HG03064 (cell line): Measurements from ENCODE around the gene NFATC1.

Source experiments
- ATAC-seq: cut with Tn5 transposase; IDR thresholded peaks from one replicate; pipeline ENCODE4 v1.9.1; 2021; ENCODE audit warnings: low read depth; ENCODE audit not compliant: unreplicated experiment

NFATC1 gene

DNA sequence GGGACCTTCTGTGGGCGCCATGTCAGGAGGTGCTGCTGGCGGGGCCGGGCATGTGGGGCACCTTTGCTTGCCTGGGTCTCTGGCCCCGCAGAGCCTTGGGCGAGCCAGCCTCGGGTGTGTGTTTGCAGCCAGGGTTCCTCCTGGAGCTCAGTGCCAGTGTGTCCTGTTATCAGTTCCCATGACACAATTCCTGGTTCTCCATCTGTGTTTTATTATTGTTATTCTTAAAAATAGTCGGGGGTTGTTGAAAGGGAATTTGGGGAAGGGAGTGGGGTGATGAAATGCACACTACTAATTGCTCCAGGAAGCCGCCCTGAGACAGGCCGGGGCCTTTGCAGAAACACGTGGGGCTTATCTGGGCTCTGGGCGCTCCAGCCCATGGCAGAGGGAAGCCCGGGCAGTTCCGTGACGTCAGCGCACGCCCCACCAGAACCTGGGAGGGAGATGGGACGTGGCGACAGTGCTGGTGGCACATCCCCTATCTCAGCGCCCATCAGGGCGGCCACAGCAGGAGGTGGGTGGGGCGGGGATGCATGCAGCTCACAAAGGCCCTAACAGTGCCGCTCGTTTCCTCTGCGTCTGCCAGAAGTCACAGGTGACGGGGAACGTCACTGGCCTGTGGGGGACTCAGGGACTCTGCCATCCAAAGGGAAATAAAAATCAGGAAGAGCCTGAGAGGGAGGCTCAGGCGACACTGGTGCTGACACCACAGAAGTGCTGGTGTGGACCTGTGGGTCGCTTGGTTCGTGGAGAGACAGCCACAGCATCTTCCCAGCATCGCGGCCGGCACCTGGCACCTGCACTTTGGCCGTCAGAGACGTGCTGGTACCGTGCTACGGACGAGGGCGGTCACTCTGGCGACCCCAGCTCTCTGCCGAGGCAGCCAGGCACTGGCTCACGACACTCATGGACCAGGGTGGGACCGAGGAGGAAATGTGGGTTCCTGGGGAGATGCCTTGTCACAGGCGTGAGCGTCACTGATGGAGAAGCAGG, 131.0 kb downstream of the NFATC1 start:
- ATAC-seq, result no peak

DNA sequence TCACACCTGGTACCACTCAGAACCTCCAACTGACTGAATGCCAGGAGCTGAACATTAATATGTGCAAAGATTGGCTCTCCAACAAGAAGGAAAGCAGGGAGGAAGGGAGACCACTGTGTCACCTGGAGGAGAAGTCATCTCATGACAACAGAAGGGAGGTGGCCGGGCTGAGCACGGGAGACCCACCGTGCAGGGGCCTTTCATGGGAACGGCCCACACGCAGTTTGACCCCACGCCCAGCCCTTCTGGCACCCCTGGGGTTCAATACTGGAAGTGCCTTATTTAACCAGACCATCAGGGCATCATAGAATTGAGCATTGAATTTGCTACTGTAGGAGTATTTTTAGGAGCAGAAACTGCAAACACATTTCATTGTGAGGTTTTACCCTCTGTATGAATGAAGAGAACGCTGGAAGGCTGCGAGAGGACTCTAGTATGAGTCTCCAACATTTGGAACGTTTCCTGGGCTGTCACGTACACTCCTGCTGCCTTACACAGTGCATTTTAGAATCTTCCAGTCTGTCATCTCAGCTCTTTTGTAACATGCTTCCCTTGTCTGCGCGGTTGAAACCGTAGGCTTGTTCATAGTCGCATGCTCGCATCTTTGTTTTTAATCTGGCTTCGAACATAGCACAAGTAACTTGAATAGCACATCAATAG, 132.1 kb downstream of the NFATC1 start:
- ATAC-seq, result no peak

DNA sequence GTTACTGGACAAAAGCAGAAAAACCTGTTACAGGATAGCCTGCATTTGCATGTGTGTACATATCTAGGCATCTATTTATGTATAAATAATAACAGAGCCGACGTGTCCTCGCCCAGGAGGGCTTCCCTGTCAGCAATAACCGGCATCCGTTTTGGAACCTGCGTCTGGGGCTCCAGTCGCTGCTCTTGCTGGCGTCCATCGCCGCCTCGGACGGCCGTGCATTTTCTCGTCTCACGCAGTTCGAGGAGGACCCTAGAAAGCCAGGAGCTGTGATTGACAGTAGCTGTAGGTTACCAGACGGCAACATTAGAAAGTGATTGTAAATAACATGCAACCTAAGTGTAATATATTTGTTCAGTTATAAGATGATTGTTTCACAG, 132.6 kb downstream of the NFATC1 start:
- no peak for ATAC-seq

DNA sequence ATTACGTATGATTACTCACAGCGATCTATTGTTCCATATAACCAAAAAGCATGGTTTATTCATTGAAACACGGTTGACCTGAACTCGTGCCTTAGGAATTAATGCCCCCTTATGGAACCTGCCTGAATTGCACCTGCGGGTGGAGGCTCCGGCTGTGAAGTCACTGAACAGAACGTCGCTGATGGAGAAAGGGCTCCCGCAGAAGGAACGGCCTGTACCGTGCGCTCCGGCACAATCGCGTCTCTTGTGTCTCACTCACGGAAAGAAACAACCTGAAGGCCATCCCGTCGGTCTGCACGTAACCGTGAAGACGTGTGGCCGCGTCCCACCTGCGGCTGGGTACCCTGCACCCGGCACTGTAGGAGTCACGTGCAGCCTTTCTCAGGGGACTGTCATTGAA, 133.1 kb downstream of the NFATC1 start:
- no peak for ATAC-seq

DNA sequence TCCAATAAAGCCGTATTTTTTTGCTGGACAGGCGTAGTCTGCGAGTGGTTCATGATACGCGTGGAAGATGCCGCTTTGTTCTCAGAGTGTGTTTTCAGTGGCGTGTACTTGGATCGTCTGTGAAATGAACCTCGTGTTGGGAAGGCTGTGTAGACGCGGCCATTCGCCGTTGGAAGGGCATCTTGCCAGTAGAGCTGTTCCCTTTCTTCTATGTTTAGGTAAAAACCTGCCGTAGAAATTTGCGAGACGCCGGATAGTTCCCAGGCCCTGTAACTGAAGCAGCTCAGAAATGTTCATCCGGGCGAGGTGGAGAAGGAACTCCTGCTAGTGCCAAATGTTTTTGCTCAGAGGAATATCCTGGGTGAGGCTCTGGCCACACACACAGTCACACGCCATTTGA, 133.6 kb downstream of the NFATC1 start:
- no peak for ATAC-seq

DNA sequence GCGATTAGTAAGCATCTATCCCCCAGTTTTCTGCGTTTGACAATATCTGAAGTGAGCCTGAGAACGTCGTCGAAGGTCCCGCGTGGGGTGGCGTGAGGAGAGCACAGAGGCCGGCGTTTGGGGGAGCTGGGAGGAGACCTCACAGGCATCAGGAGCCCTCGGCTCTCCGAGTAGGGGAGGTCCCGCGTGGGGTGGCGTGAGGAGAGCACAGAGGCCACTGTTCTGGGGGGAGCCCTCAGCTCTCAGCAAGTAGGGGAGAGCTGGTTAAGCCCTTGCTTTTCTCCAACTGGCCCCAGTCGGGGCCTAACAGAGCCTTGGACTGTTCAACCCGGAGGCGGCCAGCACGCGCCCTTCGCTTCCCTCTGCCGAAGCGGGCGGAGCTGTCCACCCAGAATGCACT, 134.3 kb downstream of the NFATC1 start:
- ATAC-seq, result no peak

DNA sequence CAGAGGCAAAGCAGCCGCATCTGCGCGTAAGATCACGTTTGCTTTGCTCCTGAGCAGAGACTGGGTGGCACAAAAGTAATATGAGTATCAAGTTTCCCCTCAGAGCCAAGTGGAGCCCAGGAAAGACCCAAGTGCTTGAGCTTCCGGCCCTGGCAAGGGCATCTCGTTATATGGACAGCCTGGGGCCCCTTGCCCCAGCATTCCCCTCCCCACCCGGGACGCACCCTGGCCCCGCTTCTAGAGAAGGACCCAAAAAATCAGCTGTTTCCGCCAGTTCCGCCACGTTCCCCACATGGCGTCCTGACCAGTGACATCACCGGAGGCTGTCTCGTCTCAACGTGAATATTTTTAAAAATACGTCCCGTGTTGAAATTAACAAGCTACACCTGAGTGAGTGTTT, 135.1 kb downstream of the NFATC1 start:
- ATAC-seq, result no peak

DNA sequence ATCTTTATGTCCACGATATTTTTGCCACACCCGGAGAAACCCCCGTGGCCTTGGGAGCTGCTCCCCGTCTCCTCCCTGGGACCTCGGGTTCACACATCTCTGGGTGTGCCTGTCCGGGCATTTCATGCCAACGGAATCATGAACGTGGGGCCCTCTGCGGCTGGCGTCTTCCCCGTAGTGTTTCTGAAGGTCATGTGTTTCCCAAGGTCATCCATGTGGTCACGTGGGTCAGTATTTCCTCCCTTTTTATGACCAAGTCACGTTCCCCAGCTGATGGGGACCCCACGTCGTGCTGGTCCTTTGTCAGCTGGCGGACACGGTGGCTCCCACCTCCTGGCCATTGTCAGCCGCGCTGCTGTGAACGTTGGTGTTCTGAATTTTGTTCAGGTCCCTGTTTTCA, 135.7 kb downstream of the NFATC1 start:
- ATAC-seq, result no peak

DNA sequence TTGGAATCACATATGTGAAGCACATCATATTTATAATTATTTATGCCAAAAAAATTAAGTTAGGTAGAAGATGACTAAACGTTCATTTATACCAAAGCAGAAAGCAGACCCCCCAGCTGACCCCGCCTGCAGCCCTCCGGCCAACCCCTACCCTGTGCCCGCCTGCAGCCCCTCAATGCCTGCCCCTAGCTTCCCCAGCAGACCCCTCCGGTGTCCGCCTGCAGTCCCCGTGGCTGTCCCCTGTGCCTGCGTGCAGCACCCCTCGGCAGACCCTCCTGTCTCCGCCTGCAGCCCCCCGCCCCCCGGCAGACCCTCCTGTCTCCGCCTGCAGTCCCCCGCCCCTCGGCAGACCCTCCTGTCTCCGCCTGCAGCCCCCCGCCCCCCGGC, 136.2 kb downstream of the NFATC1 start:
- no peak for ATAC-seq

DNA sequence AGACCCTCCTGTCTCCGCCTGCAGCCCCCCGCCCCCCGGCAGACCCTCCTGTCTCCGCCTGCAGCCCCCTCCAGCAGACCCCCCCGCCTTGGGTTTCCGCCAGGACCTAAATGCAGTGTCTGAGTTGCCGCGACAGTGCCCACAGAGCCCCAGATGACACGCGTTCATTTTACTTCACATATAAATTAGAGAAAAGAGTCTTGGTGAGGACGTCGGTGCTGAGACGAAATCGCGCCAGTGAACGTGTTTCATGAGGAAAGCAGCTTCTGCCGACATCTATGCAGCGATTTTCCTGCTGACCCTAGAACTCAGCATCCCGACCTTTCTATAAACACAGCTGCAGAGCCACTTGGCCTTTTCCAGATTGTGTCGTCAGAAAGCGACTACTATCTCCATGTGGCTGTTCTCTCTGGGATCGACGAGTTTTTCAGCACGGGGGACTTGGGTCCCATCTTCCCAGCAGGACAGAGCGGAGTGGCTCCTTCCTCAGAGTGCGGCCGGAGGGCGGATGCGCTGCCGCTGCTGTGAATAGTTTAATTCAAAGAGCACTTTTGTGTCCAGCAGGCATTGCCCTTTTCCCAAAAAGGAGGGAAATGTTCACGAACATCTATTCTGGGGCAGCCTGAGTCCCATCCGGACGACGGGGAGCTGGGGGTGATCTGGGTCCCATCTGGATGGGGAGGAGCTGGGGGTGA, 136.7 kb downstream of the NFATC1 start:
- no peak for ATAC-seq

DNA sequence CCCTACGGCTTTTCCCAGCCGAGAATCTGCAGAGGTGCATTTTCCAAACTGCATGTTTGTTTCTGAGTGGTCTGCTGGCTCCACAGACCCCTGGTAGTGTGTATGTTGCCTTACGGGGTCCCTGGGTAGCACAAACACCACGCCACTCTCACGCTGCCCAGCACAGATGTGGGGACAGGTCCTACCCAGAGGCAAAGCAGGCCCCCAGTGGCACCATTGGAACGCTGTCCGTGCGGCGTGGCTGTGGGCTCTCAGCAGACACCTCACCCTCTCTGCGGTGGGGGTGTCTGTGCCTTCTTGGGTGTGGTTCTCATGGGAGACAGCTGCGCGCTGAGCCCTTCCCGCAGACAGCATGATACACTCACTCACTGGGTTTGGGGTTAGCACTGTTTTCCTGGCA, 137.4 kb downstream of the NFATC1 start:
- ATAC-seq, result no peak

DNA sequence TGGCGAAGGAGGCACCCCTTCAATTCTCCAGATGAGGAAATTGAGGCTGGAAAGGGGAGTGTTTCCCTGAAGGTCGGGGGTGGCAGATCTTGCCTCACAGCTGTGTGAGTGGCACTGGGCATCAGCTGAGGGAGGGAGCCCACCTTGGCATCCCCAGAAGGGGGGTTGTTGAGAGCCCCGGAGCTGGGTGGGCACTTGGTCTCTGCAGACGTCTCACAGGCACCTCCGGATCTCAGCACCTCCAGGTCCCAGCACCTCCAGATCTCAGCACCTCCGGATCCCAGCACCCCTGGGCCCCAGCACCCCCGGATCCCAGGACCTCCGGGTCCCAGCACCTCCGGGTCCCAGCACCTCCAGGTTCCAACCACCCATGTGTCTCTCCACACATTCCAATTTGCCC, 137.9 kb downstream of the NFATC1 start:
- no peak for ATAC-seq

DNA sequence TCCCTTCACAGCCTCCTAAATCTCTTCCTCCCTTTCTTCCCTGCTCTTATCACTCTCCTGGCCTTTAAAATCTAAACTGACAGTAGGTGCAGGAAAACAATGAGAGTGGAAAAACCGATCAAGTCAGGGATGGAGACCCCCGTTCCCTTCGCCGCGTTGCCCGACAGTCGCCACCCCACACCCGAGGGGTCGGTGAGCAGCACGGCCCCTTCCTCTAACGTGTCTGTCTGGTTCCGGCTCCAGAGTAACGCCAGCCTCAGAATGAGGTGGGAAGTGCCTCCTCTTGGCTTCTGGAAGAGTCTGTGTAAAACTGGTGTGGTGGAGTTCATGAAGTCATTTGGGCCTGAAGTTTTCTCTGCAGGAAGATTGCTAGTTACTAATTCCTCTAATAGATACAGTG, 138.6 kb downstream of the NFATC1 start:
- ATAC-seq, result no peak

DNA sequence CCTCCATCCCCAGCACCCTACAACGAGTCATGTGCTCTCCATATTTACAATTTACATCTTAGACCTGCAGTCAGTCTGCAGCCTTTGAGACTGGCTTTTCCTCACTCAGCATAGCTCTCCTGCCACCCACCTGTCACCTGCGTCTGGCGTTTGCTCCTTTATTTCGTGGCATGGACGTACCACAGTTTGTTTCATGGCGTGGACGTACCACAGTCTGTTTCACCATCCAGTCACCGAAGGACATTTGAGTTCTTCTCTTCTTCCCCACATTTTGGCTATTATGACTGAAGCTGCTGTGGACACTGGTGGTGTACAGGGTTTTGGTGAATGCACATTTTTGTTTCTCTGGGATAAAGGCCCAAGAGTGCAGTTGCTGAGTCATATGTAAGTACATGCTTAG, 142.0 kb downstream of the NFATC1 start:
- ATAC-seq, result no peak

DNA sequence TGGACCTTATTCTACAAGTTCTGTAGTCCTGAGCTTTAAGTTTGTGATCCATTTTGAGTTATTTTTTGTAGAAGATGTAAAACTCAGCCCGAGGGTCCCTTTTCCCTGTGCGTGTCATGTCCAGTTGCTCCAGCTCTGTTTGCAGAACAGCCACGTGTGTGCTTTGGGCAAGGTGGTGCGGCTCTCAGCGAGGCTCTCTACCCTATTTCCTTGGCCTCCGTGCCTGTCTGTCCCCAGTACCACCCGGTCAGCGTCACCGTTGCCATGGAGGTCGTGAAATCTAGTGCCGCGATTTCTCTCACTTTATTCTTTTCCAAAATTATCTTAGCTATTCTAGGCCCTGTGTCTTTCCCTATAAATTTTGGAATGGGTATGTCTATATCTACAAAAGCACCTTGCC, 142.9 kb downstream of the NFATC1 start:
- ATAC-seq, result no peak

DNA sequence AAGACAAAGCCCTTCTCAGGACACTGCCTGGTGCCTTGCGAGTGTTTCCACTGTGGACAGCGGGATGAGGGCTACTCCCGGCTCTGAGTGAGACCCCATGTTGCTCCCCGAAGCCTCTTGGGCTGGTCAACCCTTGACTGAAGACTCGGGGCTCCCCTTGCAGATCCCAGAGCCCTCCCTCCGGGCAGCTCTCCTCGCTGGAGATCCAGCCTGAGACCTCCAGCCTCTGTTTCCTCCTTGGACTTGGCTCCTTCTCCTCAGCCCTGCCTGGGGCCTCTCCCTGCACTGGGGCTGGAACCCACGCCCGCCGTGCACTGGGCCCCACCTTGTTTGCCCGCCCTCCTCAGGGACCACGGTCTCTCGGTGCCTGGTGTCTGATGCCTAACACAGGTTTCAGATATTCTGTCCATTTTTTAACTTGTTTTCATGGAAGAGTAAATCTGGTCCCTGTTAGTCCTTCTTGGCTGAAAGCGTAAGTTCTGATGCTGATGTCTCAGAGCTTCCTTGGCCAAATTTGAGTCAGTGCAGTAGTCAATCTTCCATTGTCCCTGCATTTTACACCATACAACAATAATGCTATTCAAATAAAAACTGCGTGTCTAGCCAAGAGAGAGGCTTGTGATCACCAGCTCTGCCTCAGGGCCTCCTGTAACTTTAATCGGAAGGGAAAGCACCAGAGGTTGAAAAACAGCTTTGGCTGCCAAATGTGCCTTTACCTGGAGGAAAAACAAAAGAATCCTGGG, 144.6 kb downstream of the NFATC1 start:
- no peak for ATAC-seq

DNA sequence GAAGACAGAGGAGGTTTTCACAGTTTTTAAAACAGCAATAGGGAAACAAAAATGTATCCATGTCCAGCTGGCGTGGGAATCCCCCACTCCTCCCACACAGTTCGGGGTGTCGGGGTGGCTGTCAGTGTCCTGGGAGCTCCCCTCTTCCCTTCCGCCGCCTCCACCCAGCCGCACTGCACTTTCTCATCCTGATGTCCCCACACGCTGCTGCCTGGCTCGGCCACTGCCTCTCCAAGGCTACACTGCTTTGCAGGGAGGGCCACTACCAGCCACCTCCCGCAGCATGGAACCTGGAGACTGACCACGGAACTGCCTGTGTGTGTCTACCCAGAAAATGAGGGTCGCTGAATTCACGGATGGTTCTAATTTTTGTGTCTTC, 145.2 kb downstream of the NFATC1 start:
- no peak for ATAC-seq

DNA sequence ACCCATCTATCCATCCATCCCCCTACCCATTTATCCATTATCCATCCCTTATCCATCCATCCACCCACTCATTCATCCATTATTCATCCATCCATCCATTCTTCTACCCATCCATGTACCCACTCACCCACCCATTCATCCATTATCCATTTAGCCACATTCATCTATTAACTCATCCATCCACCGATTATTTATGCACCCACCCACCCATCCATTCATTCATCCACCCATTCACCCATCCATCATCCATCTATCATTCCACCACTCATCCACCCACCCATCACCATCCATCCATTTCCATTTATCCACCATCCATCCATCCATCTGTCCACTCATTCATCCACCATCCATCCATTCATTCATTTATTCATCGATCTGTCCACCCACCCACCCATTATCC, 146.5 kb downstream of the NFATC1 start:
- ATAC-seq, result no peak

DNA sequence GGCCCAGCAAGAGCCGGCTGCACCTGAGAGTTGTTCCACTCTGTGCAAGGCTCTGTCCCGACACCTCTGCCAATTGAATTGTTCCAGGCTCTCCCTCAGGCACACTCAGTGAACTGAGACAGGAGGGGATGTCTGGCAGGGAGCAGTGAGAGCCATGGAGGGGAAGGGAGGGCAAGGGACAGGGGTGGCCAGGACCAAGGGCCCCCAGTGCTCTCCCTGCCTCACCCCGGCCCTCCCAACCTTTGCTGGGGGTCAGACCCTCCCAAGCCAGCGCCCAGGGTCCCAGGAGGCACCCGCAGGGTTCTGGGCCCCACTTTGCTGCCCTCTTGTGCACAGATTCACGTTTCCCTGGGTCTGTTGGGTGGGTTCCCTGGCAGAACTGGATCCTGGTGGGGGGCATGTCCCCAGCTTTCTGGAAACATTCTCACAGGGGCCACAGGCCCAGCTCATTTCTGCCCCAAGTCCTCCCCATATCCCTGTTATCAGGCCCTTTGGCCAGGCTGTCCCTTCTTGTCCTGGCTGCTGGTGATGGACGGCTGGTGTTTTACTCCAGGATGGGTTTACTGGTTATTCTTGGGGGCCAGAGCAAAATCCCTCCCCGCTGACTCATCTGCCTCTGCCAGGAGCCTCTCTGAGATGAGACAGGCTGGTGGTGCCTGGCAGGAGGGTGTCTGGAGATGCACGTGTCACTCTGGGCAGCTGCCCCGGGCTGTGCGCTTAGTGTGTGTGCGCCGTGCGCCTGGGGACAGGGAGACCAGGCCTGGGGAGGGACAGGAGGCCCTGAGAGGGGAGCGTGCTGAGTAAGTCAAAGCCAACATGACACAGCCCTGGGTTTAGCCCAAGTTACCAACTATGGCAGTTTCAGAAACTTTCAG, 147.4 kb downstream of the NFATC1 start:
- ATAC-seq, result no peak

DNA sequence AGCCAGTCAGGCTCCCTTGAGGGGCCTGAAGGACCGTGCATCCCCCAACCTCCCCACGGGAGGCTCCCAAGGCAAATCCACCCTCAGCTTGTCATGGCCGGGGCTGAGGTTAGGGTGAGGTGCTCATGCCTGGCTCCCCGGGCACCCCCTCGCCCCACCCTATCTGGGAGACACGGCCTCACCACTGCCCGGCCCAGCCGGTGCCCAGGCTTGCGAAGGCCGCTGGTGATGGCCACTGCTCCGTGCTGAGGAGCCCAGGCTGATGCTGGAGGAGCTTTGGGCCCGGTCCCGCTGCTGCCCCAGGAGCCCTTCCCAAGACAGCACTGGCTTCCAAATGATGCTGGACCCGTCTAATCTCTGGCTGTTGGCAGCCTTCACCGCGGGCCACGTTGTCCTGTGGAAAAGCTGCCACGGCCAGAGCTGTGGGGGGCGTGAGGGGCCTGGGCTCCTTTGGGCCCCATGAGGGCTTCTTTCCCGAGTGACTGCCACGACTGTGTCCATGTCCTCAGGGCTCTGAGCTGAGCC, 148.2 kb downstream of the NFATC1 start:
- ATAC-seq, result no peak
